A549 (cell line): Measurements from ENCODE around the gene SMG6.

ENCODE experiments used
- CTCF ChIP-seq: fragments of >200 bp; sonication (Bioruptor Twin); formaldehyde crosslinking; IDR thresholded peaks from 3 replicates; pipeline ENCODE4 v1.5.1; 2016
- ESRRA ChIP-seq: fragments of 150-350 bp; IDR thresholded peaks from 2 replicates; pipeline ENCODE4 v1.6.1; 2014; ENCODE audit warnings: mild to moderate bottlenecking, low read length, borderline replicate concordance
- JUNB ChIP-seq: fragments of >200 bp; sonication (Bioruptor Twin); formaldehyde crosslinking; IDR thresholded peaks from 2 replicates; pipeline ENCODE4 v1.6.1; 2016
- RAD21 ChIP-seq, 2 experiments: fragments of >200 bp in 1 of 2; sonication (Bioruptor Twin) in 1 of 2; formaldehyde crosslinking in 1 of 2; IDR thresholded peaks in 1 of 2; conservative IDR thresholded peaks in 1 of 2; 2 replicates in 1 of 2; 3 replicates in 1 of 2; pipeline ENCODE4 v1.6.1; 2012 to 2018; ENCODE audit warnings: inconsistent platforms in 1 of 2

GRCh38 chr17:2215616-2216364, 87.8 kb downstream of the SMG6 start:
- TF ChIP-seq JUNB = no peak
- no peak for TF ChIP-seq RAD21 (conservative IDR thresholded peaks at IDR 0.05 in 1 of 2, IDR thresholded peaks at IDR 0.05 in 1 of 2)
- TF ChIP-seq CTCF = no peak
- no peak for TF ChIP-seq ESRRA
